GM12874 (cell line): ENCODE data around the gene LTBP1.

ENCODE experiments used
- CTCF ChIP-seq: IDR thresholded peaks from 2 replicates; pipeline ENCODE4 v1.5.1; 2011; ENCODE audit warnings: low read depth, mild to moderate bottlenecking, control low read depth, low read length, moderate library complexity; ENCODE audit not compliant: insufficient read depth

The LTBP1 gene

DNA sequence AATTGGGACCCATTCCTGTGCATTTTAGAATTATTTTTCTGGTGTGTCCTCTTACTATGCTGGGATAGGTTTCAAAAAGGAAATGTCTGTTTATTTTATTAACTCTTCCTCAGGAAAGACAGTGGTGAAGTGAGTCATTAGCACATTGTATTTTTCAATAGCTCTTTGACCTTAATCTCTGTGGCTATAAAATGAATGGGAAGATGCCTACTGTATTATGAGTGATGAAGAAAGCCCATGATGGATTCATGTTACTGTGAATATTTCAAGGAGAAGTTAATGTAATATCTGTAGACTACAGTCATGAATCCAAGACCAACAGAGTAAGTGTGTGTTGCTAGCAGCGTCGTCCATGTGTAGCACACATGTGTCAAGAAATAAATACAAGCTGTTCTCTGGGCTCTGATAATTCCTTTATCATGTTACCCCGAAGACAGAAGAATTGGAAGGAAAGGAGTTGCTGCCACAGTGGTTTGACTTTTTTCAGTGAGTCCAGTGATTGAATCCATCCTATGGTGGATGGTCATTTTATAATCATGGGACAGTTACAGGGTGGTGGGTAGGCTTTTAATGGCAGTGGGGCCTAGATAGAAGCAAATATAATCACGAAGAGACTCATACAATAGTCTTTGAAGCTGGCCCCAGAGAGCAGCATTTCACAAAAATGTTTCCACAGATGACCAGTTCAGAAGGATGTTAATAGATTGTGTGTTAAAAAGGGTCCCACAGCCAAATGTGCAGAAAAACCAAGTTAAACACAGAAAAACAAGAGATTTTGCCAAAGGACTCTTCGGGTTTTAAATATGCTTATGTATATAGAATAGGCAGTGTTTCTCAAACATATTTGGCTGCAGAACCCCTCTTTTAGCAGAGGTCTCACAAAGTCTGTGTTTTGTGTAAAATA lies 290.0 kb downstream of the LTBP1 start:
- TF ChIP-seq CTCF, result no peak

- no peak for TF ChIP-seq CTCF
These were observed 291.4 kb downstream of the LTBP1 start for GRCh38 chr2:33238111-33238510.

GRCh38 chr2:33240178-33240577 lies 293.4 kb downstream of the LTBP1 start:
- no peak for TF ChIP-seq CTCF

DNA sequence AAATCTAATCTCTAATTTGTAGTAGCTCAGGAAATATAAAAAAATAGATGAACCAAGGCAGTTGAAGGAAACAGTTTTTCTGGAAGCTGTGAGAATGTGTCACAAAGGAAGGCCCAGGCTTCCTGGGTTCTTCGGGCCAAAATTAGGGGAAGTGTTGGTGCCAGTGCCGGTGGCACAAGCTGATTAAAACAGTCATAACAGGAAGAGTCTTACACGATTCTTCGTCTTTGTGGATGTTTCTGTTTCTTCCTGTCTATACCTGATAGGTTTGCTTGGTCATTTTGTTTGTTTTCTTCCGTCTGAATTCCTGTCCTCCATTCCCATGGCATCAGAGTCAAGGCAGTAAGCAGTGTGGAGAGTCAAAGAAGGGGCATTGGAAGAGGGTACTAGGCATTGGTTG lies 294.3 kb downstream of the LTBP1 start:
- no peak for TF ChIP-seq CTCF

GRCh38 chr2:33241581-33241980 lies 294.8 kb downstream of the LTBP1 start:
- no peak for TF ChIP-seq CTCF

DNA sequence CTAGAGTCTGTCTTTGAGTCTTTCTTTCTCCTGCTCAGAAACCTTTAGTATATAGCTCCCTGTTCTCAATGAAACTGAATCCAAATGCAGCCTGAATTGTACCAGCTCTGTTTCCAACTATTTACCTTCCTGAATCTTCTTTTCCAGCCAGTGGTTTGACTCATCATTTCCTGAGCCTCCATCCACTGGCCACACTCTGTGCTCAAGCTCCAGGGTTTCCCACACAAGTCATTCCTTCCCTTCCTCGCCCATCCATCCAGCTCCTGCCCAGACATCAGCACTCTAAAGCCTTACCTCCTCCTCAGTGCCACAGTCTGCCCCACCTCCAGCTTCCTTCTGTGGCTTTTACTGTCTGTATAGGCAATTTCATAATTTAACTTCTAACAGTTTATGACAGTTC lies 296.1 kb downstream of the LTBP1 start:
- no peak for TF ChIP-seq CTCF

- no peak for TF ChIP-seq CTCF
These were observed 299.7 kb downstream of the LTBP1 start for GRCh38 chr2:33246432-33246831.
